Esophagus squamous epithelium (tissue), 5 donors: ENCODE results near the gene PARVA. TPM values are rescaled to one million over a fixed set of nuclear protein-coding genes. Genes with fewer than 3 reads are reported as not detected.

ENCODE experiments used
- DNase-seq: peaks from one replicate; lab custom pipeline; 2025; lab: John Stamatoyannopoulos, UW
- H3K27ac ChIP-seq, 4 donors: fragments of 200-600 bp; sonication (generic); one replicate each; pipeline ENCODE4 v1.5.1; 2016 to 2019; ENCODE audit warnings: mild to moderate bottlenecking in 1 of 4
- H3K27me3 ChIP-seq, 4 donors: fragments of 200-600 bp; sonication (generic); 1 replicate in 3 of 4; 2 replicates in 1 of 4; pipeline versions ENCODE4 v1.5.1 to v1.6.0; 2017 to 2021; ENCODE audit warnings: antibody characterized with exemption in 1 of 4
- H3K36me3 ChIP-seq, 3 donors: fragments of 200-600 bp; sonication (generic); one replicate each; pipeline ENCODE4 v1.5.1; 2016 to 2019
- H3K4me1 ChIP-seq, 3 donors: fragments of 200-600 bp; sonication (generic); one replicate each; pipeline ENCODE4 v1.5.1; 2017 to 2019
- H3K4me3 ChIP-seq, 4 donors: fragments of 200-600 bp; sonication (generic); 1 replicate in 3 of 4; 2 replicates in 1 of 4; pipeline ENCODE4 v1.5.1; 2016 to 2019; ENCODE audit warnings: mild to moderate bottlenecking in 2 of 4, moderate library complexity in 1 of 4
- H3K9me3 ChIP-seq, 3 donors: fragments of 200-600 bp; sonication (generic); one replicate each; pipeline ENCODE4 v1.5.1; 2016 to 2019
- POLR2A ChIP-seq, 4 donors: fragments of 450-650 bp; IDR thresholded peaks; one replicate each; pipeline ENCODE4 v1.6.1; 2017; ENCODE audit warnings: antibody characterized with exemption in 4 of 4, mild to moderate bottlenecking in 4 of 4, moderate library complexity in 3 of 4
- WGBS, 2 donors: methylation state at CpG; one replicate each; pipeline ENCODE4 v1.1.5; 2018; 5-methylcytosine and 5-hydroxymethylcytosine counted together
- intact Hi-C: fragments of 100-400 bp; cut with DNase I; formaldehyde crosslinking; loops from one replicate; pipeline ENCODE4 v1.15.0; 2022
- total RNA-seq, 4 donors: library from RNA; depleted of rRNA; stranded (reverse); fragments of >200 nt; gene quantifications; one replicate each; pipeline ENCODE4 v1.1.0, GENCODE V29; 2016
- TF ChIP-seq, protein P1 (sequence below), 6 experiments: fragments of 450-650 bp in 4 of 6; fragments of 200-600 bp in 2 of 6; sonication (generic) in 2 of 6; IDR thresholded peaks; one replicate each; pipeline ENCODE4 v1.5.1; 2016 to 2019; ENCODE audit warnings: antibody characterized with exemption in 6 of 6, mild to moderate bottlenecking in 4 of 6, moderate library complexity in 4 of 6
- donor health status: DM: yes; HTN: yes; CAD: no.

Gene PARVA
- total RNA-seq, 4 donors from 2014 or later, result 8.6 to 66.9 (median 16.2) TPM

- no peak overlapping the region for H3K27ac ChIP-seq
- DNase-seq, result no peak
- H3K36me3 ChIP-seq, result peaks cover 0 to 35% (median 0%) of the 10 kb centered on the region in 3 donors
- no peak for TF ChIP-seq POLR2A (IDR thresholded peaks at IDR 0.05)
- TF ChIP-seq, protein P1, sequence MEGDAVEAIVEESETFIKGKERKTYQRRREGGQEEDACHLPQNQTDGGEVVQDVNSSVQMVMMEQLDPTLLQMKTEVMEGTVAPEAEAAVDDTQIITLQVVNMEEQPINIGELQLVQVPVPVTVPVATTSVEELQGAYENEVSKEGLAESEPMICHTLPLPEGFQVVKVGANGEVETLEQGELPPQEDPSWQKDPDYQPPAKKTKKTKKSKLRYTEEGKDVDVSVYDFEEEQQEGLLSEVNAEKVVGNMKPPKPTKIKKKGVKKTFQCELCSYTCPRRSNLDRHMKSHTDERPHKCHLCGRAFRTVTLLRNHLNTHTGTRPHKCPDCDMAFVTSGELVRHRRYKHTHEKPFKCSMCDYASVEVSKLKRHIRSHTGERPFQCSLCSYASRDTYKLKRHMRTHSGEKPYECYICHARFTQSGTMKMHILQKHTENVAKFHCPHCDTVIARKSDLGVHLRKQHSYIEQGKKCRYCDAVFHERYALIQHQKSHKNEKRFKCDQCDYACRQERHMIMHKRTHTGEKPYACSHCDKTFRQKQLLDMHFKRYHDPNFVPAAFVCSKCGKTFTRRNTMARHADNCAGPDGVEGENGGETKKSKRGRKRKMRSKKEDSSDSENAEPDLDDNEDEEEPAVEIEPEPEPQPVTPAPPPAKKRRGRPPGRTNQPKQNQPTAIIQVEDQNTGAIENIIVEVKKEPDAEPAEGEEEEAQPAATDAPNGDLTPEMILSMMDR (IDR thresholded peaks at IDR 0.05), result no peak
- peaks cover 0 to 10% (median 0%) of the 10 kb centered on the region in 3 donors for H3K4me1 ChIP-seq
- peaks cover 0 to 2% (median under 1%) of the 10 kb centered on the region in 3 donors for H3K9me3 ChIP-seq
- H3K27me3 ChIP-seq, result no peaks in the 10 kb centered on the region
- intact Hi-C loops, result no loop called here
- no peak overlapping the region for H3K4me3 ChIP-seq
Observed at GRCh38 chr11:12494699-12495098, 117.3 kb downstream of the PARVA start.

GRCh38 chr11:12496181-12497025, 119.0 kb downstream of the PARVA start:
- H3K27me3 ChIP-seq, result no peaks in the 10 kb centered on the region
- H3K9me3 ChIP-seq, result no peaks in the 10 kb centered on the region
- peaks cover 0 to 10% (median 0%) of the 10 kb centered on the region in 3 donors for H3K4me1 ChIP-seq
- no peak for DNase-seq
- H3K36me3 ChIP-seq, result peaks cover 0 to 48% (median 0%) of the 10 kb centered on the region in 3 donors
- H3K4me3 ChIP-seq, result no peak overlapping the region
- WGBS, 2 donors, result 76 to 79% methylated on average over 6 of the region's 6 CpGs
- no peak for TF ChIP-seq POLR2A (IDR thresholded peaks at IDR 0.05)
- TF ChIP-seq, protein P1 (IDR thresholded peaks at IDR 0.05), result peak in 1 of 6 experiments; percentile 20
- intact Hi-C loops, result no loop called here
- no peak overlapping the region for H3K27ac ChIP-seq

DNA sequence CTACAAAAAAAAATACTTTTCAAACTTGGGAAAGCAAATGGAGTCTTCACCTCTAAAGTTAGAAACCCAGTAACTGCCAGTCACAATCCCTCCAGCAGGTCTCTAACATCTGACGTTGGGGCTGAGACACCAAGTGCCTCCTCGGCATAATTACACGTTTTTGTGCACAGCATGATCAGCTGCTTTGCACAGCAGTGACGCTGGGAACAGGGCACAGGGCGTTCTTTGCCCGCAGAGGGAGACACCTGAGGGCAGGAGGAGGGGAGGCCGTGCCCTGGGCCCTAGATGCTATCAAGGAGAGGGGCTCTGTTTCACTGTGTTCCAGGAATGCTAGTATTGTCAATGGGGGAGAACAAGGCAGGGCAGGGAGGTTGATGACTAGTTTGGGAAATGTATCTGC, 120.1 kb downstream of the PARVA start:
- intact Hi-C loops, result no loop called here
- Histone ChIP-seq H3K4me3 (no peak overlapping the region), H3K27ac (no peak overlapping the region), H3K4me1 (peaks cover 0 to 13% (median 0%) of the 10 kb centered on the region in 3 donors), H3K27me3 (no peaks in the 10 kb centered on the region), H3K36me3 (peaks cover 0 to 48% (median 0%) of the 10 kb centered on the region in 3 donors), H3K9me3 (no peaks in the 10 kb centered on the region)
- no peak for TF ChIP-seq POLR2A (IDR thresholded peaks at IDR 0.05)
- TF ChIP-seq, protein P1 (IDR thresholded peaks at IDR 0.05), result no peak
- 64 to 89% methylated on average over 3 of the region's 7 CpGs for WGBS, 2 donors
- no peak for DNase-seq

- H3K4me3 ChIP-seq, result no peak overlapping the region
- H3K27me3 ChIP-seq, result no peaks in the 10 kb centered on the region
- peaks cover 0 to 22% (median 7%) of the 10 kb centered on the region in 3 donors for H3K4me1 ChIP-seq
- TF ChIP-seq, protein P1 (IDR thresholded peaks at IDR 0.05), result no peak
- TF ChIP-seq POLR2A (IDR thresholded peaks at IDR 0.05), result no peak
- no peak for DNase-seq
- WGBS, 2 donors, result 92 to 100% methylated on average over 3 of the region's 3 CpGs
- no peak overlapping the region for H3K27ac ChIP-seq
- peaks cover 0 to 57% (median 0%) of the 10 kb centered on the region in 3 donors for H3K36me3 ChIP-seq
- intact Hi-C loops, result no loop called here
- H3K9me3 ChIP-seq, result no peaks in the 10 kb centered on the region
Observed at GRCh38 chr11:12499071-12499470, 121.7 kb downstream of the PARVA start.

DNA sequence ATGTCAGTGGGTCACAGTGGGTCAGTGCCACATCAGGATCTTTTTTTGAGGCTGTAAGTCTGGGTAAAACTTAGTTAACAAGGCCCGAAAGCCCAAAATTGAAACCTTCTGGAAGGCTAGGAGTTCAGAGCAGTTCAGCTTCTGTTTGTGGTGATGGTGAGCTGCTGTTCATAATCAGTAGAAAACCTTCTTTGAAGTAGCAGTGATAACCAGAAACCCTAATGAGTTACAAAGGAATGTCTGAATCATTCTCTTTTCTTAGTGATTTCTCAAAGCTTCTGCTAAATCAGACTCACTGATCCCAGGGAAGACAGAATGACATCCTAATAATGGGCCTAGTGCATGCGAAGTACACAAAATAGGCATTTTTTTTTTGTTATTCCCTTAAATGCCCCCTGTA, 124.7 kb downstream of the PARVA start:
- Histone ChIP-seq H3K27me3 (no peaks in the 10 kb centered on the region), H3K36me3 (peaks cover 0 to 62% (median 0%) of the 10 kb centered on the region in 3 donors), H3K4me1 (peaks cover 0 to 21% (median 7%) of the 10 kb centered on the region in 3 donors), H3K9me3 (no peaks in the 10 kb centered on the region), H3K27ac (peak overlapping the region in 2 of 4 donors; percentile 28 to 33), H3K4me3 (no peak overlapping the region)
- no peak for DNase-seq
- intact Hi-C loops, result no loop called here
- TF ChIP-seq, protein P1 (IDR thresholded peaks at IDR 0.05), result no peak
- no peak for TF ChIP-seq POLR2A (IDR thresholded peaks at IDR 0.05)
- 83 to 86% methylated on average over 2 of the region's 2 CpGs for WGBS, 2 donors
